ENCODE measurements around the gene PADI2.

GRCh38 chr1:17030206-17030605, 89.0 kb downstream of the PADI2 start:
- TF ChIP-seq POLR2A (IDR thresholded peaks at IDR 0.05; ENCODE audit: low read depth, low read length), result no peak
- no peak for TF ChIP-seq POLR2AphosphoS5 (IDR thresholded peaks at IDR 0.05; ENCODE audit: low read depth, low read length)
- TF ChIP-seq TAF1 (IDR thresholded peaks at IDR 0.05; ENCODE audit: low read depth, low read length), result no peak

Data from GM12891 (cell line).